ENCODE results near the gene PLXNA2. TPM values are rescaled to one million over a fixed set of nuclear protein-coding genes. Genes with fewer than 3 reads are reported as not detected.

Gene PLXNA2
- total and polyA plus RNA-seq, 2 donors (not counting 1 experiment from before 2014, with no cell fraction given), result 0.31 to 1.2 TPM

- Histone ChIP-seq H3K79me2 (ENCODE audit: control insufficient read depth, insufficient read depth, low read length) (no peaks in the 10 kb centered on the region), H3K9ac (ENCODE audit: low read length) (no peak overlapping the region), H3K36me3 (replicated peaks in 1 of 2; ENCODE audit: control extremely low read depth in 1 of 2, control insufficient read depth in 1 of 2, extremely low read depth in 1 of 2, insufficient read depth in 2 of 2, low read length in 1 of 2) (no peaks in the 10 kb centered on the region), H3K27me3 (replicated peaks in 1 of 4; ENCODE audit: control extremely low read depth in 1 of 4, control insufficient read depth in 3 of 4, insufficient read depth in 4 of 4, low read length in 3 of 4) (peaks cover 0 to 10% (median 3%) of the 10 kb centered on the region in 4 experiments), H3K4me2 (replicated peaks; ENCODE audit: low read depth, low read length, poor library complexity, severe bottlenecking) (no peak overlapping the region), H2AFZ (ENCODE audit: insufficient read depth, low read depth, low read length, poor library complexity, severe bottlenecking) (no peak overlapping the region), H4K20me1 (ENCODE audit: control insufficient read depth, insufficient read depth, low read length, poor library complexity, severe bottlenecking) (no peaks in the 10 kb centered on the region), H3K27ac (ENCODE audit: low read length in 2 of 2) (no peak overlapping the region), H3K9me3 (ENCODE audit: control extremely low read depth in 1 of 3, control insufficient read depth in 2 of 3, insufficient read depth in 1 of 3, low read length in 2 of 3) (peaks cover 0 to 3% (median 0%) of the 10 kb centered on the region in 3 donors), H3K4me1 (ENCODE audit: control insufficient read depth in 2 of 2, insufficient read depth in 2 of 2, low read length in 2 of 2) (no peaks in the 10 kb centered on the region), H3K4me3 (ENCODE audit: control extremely low read depth in 1 of 5, extremely low read depth in 1 of 5, insufficient read depth in 1 of 5, low read depth in 2 of 5, low read length in 4 of 5) (no peak overlapping the region)
- POLR2A ChIA-PET, result no interaction called here
- intact Hi-C loops (cut with micrococcal nuclease), result no loop called here
- Mint-ChIP-seq H3K9me3 (ENCODE audit: insufficient read depth) (no peaks in the 10 kb centered on the region), H3K27ac (no peak overlapping the region), H3K27me3 (peaks cover 51% of the 10 kb centered on the region), H3K4me3 (no peak overlapping the region), H3K4me1 (no peaks in the 10 kb centered on the region)
- ATAC-seq (ENCODE audit: low read depth) (no peak), DNase-seq (no peak)
- no CpG with 5 or more reads among the region's 2 CpGs for WGBS (ENCODE audit: insufficient coverage)
- TF ChIP-seq, protein P1, sequence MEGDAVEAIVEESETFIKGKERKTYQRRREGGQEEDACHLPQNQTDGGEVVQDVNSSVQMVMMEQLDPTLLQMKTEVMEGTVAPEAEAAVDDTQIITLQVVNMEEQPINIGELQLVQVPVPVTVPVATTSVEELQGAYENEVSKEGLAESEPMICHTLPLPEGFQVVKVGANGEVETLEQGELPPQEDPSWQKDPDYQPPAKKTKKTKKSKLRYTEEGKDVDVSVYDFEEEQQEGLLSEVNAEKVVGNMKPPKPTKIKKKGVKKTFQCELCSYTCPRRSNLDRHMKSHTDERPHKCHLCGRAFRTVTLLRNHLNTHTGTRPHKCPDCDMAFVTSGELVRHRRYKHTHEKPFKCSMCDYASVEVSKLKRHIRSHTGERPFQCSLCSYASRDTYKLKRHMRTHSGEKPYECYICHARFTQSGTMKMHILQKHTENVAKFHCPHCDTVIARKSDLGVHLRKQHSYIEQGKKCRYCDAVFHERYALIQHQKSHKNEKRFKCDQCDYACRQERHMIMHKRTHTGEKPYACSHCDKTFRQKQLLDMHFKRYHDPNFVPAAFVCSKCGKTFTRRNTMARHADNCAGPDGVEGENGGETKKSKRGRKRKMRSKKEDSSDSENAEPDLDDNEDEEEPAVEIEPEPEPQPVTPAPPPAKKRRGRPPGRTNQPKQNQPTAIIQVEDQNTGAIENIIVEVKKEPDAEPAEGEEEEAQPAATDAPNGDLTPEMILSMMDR (IDR thresholded peaks at IDR 0.05), result no peak
- CTCF ChIA-PET, result no interaction called here
Observed at GRCh38 chr1:208265122-208265469, 20.9 kb upstream of the PLXNA2 start.

GRCh38 chr1:208264469-208265121 is 20.4 kb upstream of the PLXNA2 start:
- Histone ChIP-seq H3K4me2 (replicated peaks; ENCODE audit: low read depth, low read length, poor library complexity, severe bottlenecking) (no peak overlapping the region), H3K9ac (ENCODE audit: low read length) (no peak overlapping the region), H3K4me3 (ENCODE audit: control extremely low read depth in 1 of 5, extremely low read depth in 1 of 5, insufficient read depth in 1 of 5, low read depth in 2 of 5, low read length in 4 of 5) (no peak overlapping the region), H3K79me2 (ENCODE audit: control insufficient read depth, insufficient read depth, low read length) (no peaks in the 10 kb centered on the region), H4K20me1 (ENCODE audit: control insufficient read depth, insufficient read depth, low read length, poor library complexity, severe bottlenecking) (no peaks in the 10 kb centered on the region), H3K4me1 (ENCODE audit: control insufficient read depth in 2 of 2, insufficient read depth in 2 of 2, low read length in 2 of 2) (no peaks in the 10 kb centered on the region), H3K27me3 (replicated peaks in 1 of 4; ENCODE audit: control extremely low read depth in 1 of 4, control insufficient read depth in 3 of 4, insufficient read depth in 4 of 4, low read length in 3 of 4) (peaks cover 0 to 8% (median 3%) of the 10 kb centered on the region in 4 experiments), H2AFZ (ENCODE audit: insufficient read depth, low read depth, low read length, poor library complexity, severe bottlenecking) (no peak overlapping the region), H3K27ac (ENCODE audit: low read length in 2 of 2) (no peak overlapping the region), H3K36me3 (replicated peaks in 1 of 2; ENCODE audit: control extremely low read depth in 1 of 2, control insufficient read depth in 1 of 2, extremely low read depth in 1 of 2, insufficient read depth in 2 of 2, low read length in 1 of 2) (no peaks in the 10 kb centered on the region), H3K9me3 (ENCODE audit: control extremely low read depth in 1 of 3, control insufficient read depth in 2 of 3, insufficient read depth in 1 of 3, low read length in 2 of 3) (peaks cover 0 to 5% (median 0%) of the 10 kb centered on the region in 3 donors)
- Mint-ChIP-seq H3K4me3 (no peak overlapping the region), H3K4me1 (no peaks in the 10 kb centered on the region), H3K9me3 (ENCODE audit: insufficient read depth) (no peaks in the 10 kb centered on the region), H3K27ac (no peak overlapping the region), H3K27me3 (peaks cover 47% of the 10 kb centered on the region)
- POLR2A ChIA-PET, result no interaction called here
- CTCF ChIA-PET, result no interaction called here
- WGBS (ENCODE audit: insufficient coverage), result 71% methylated on average over 1 of the region's 2 CpGs
- TF ChIP-seq, protein P1 (IDR thresholded peaks at IDR 0.05), result no peak
- no peak for TF ChIP-seq EZH2 (IDR thresholded peaks at IDR 0.05; ENCODE audit: borderline replicate concordance, insufficient read depth, low read depth, low read length, poor library complexity, severe bottlenecking)
- DNase-seq, result no peak
- ATAC-seq (ENCODE audit: low read depth), result no peak
- intact Hi-C loops (cut with micrococcal nuclease), result no loop called here
